Keratinocyte (primary cell): ENCODE data around the gene ACBD6. TPM values are rescaled to one million over a fixed set of nuclear protein-coding genes. Genes with fewer than 3 reads are reported as not detected.

Experiments
- DNase-seq: peaks from one replicate; pipeline ENCODE4 v3.0.0-alpha.2; 2011; ENCODE audit warnings: low read depth, missing footprints, low spot score
- FAIRE-seq: peaks from 2 replicates; lab custom pipeline; 2011; peaks lifted over from hg19 to GRCh38; lab: Jason Lieb, UNC
- H2AFZ ChIP-seq: 2 replicates; pipeline ENCODE4 v1.6.0; 2012; ENCODE audit warnings: low read length, control low read depth, inconsistent platforms; ENCODE audit not compliant: control insufficient read depth
- H3K27ac ChIP-seq: 2 replicates; pipeline ENCODE4 v1.5.1; 2011; ENCODE audit warnings: low read length; ENCODE audit not compliant: control insufficient read depth, insufficient read depth
- H3K27me3 ChIP-seq: 3 replicates; pipeline ENCODE4 v1.6.0; 2011; ENCODE audit warnings: low read length; ENCODE audit not compliant: control insufficient read depth, insufficient read depth; ENCODE audit errors: extremely low read depth
- H3K36me3 ChIP-seq, 2 experiments: 2 replicates in 1 of 2; 3 replicates in 1 of 2; pipeline ENCODE4 v1.5.1; 2011; ENCODE audit warnings: low read length in 2 of 2, mild to moderate bottlenecking in 1 of 2; ENCODE audit not compliant: control insufficient read depth in 2 of 2, insufficient read depth in 2 of 2; ENCODE audit errors: extremely low read depth in 1 of 2
- H3K4me1 ChIP-seq: 3 replicates; pipeline ENCODE4 v1.5.1; 2011; ENCODE audit warnings: low read length; ENCODE audit not compliant: control insufficient read depth, insufficient read depth; ENCODE audit errors: extremely low read depth
- H3K4me2 ChIP-seq: 3 replicates; pipeline ENCODE4 v1.6.0; 2011; ENCODE audit warnings: low read depth, low read length; ENCODE audit not compliant: control insufficient read depth, insufficient read depth; ENCODE audit errors: extremely low read depth
- H3K4me3 ChIP-seq, 3 experiments: fragments of 200-600 bp in 1 of 3; sonication (generic) in 1 of 3; 2 replicates in 2 of 3; 3 replicates in 1 of 3; pipeline ENCODE4 v1.5.1; 2011 to 2016; ENCODE audit warnings: low read length in 3 of 3, mild to moderate bottlenecking in 3 of 3, control low read depth in 2 of 3, inconsistent platforms in 1 of 3, low read depth in 1 of 3, mixed read lengths in 1 of 3, mixed run types in 1 of 3, moderate library complexity in 1 of 3; ENCODE audit not compliant: control insufficient read depth in 2 of 3, insufficient read depth in 2 of 3; ENCODE audit errors: extremely low read depth in 1 of 3
- H3K79me2 ChIP-seq: 2 replicates; pipeline ENCODE4 v1.6.0; 2012; ENCODE audit warnings: low read length; ENCODE audit not compliant: control insufficient read depth, insufficient read depth
- H3K9ac ChIP-seq: 3 replicates; pipeline ENCODE4 v1.6.0; 2011; ENCODE audit warnings: low read length; ENCODE audit not compliant: control insufficient read depth, insufficient read depth; ENCODE audit errors: extremely low read depth
- H3K9me1 ChIP-seq: 3 replicates; pipeline ENCODE4 v1.6.0; 2011; ENCODE audit warnings: low read length; ENCODE audit not compliant: control insufficient read depth, insufficient read depth; ENCODE audit errors: extremely low read depth
- H3K9me3 ChIP-seq: 2 replicates; pipeline ENCODE4 v1.5.1; 2012; ENCODE audit warnings: low read depth, low read length; ENCODE audit not compliant: control insufficient read depth
- H4K20me1 ChIP-seq: 3 replicates; pipeline ENCODE4 v1.6.0; 2011; ENCODE audit warnings: low read length; ENCODE audit not compliant: control insufficient read depth, insufficient read depth; ENCODE audit errors: extremely low read depth
- CTCF ChIP-seq, 3 experiments: IDR thresholded peaks in 1 of 3; conservative IDR thresholded peaks in 1 of 3; optimal IDR thresholded peaks in 1 of 3; 2 replicates in 2 of 3; 3 replicates in 1 of 3; pipeline versions ENCODE3 to v1.5.1; 2011; ENCODE audit warnings: low read length in 3 of 3, mild to moderate bottlenecking in 3 of 3, moderate library complexity in 2 of 3, control low read depth in 1 of 3, inconsistent platforms in 1 of 3; ENCODE audit not compliant: insufficient read depth in 2 of 3; ENCODE audit errors: extremely low read depth in 1 of 3
- EZH2 ChIP-seq: IDR thresholded peaks from one replicate; pipeline ENCODE4 v1.6.1; 2012; ENCODE audit warnings: inconsistent platforms, mild to moderate bottlenecking, low read length, moderate library complexity
- dilution Hi-C: fragments of 300-500 bp; cut with MboI; formaldehyde crosslinking; loops from one replicate; pipeline ENCODE4 v1.7.0; 2020; ENCODE audit warnings: low sequenced_read_pairs; ENCODE audit not compliant: extremely low pct_ligation_motif_present
- polyA plus RNA-seq, 5 experiments: library from polyadenylated mRNA; depleted of rRNA in 3 of 5; stranded (reverse) in 3 of 5; stranded (forward) in 1 of 5; unstranded in 1 of 5; fragments of >200 nt; gene quantifications; 1 replicate in 1 of 5; 2 replicates in 3 of 5; 3 replicates in 1 of 5; pipeline versions ENCODE4 v1.2.1 to v1.2.3, GENCODE V29; 2011 to 2012; ENCODE audit warnings: missing spikeins in 2 of 5, low read depth in 1 of 5, low replicate concordance in 1 of 5

The ACBD6 gene
- polyA plus RNA-seq, 1 donor (not counting 4 experiments of a cell fraction or from before 2014, with no cell fraction given) = 47.5 TPM

GRCh38 chr1:180250499-180250770 lies 251.9 kb downstream of the ACBD6 start:
- dilution Hi-C loops = no loop called here
- no peak for FAIRE-seq
- H3K36me3 ChIP-seq = no peaks in the 10 kb centered on the region

GRCh38 chr1:180249725-180250498 lies 252.5 kb downstream of the ACBD6 start:
- no peak overlapping the region for H3K4me3 ChIP-seq
- H3K36me3 ChIP-seq = no peaks in the 10 kb centered on the region
- H3K4me2 ChIP-seq = no peak overlapping the region
- no peaks in the 10 kb centered on the region for H3K9me3 ChIP-seq
- H3K27ac ChIP-seq = no peak overlapping the region
- H2AFZ ChIP-seq = no peak overlapping the region
- no peaks in the 10 kb centered on the region for H3K79me2 ChIP-seq
- no peaks in the 10 kb centered on the region for H3K4me1 ChIP-seq
- no peaks in the 10 kb centered on the region for H4K20me1 ChIP-seq
- DNase-seq (no peak), FAIRE-seq (no peak)
- TF ChIP-seq EZH2 (no peak), CTCF (optimal IDR thresholded peaks at IDR 0.05 in 1 of 3, IDR thresholded peaks at IDR 0.05 in 1 of 3, conservative IDR thresholded peaks at IDR 0.05 in 1 of 3; ENCODE audit: extremely low read depth in 1 of 3, insufficient read depth in 2 of 3, low read length in 3 of 3) (no peak)
- H3K27me3 ChIP-seq = peaks cover 9% of the 10 kb centered on the region
- H3K9me1 ChIP-seq = no peaks in the 10 kb centered on the region
- H3K9ac ChIP-seq = no peak overlapping the region
- dilution Hi-C loops = no loop called here

More at GRCh38 chr1:180250499-180250770, 251.9 kb downstream of the ACBD6 start:
- Histone ChIP-seq H3K4me3 (no peak overlapping the region), H4K20me1 (no peaks in the 10 kb centered on the region), H3K27me3 (peaks cover 9% of the 10 kb centered on the region), H3K4me1 (no peaks in the 10 kb centered on the region), H2AFZ (no peak overlapping the region), H3K4me2 (no peak overlapping the region), H3K27ac (no peak overlapping the region), H3K9me3 (no peaks in the 10 kb centered on the region), H3K79me2 (no peaks in the 10 kb centered on the region), H3K9me1 (no peaks in the 10 kb centered on the region), H3K9ac (no peak overlapping the region)
- no peak for DNase-seq
- TF ChIP-seq EZH2 = no peak
- no peak for TF ChIP-seq CTCF (optimal IDR thresholded peaks at IDR 0.05 in 1 of 3, IDR thresholded peaks at IDR 0.05 in 1 of 3, conservative IDR thresholded peaks at IDR 0.05 in 1 of 3; ENCODE audit: extremely low read depth in 1 of 3, insufficient read depth in 2 of 3, low read length in 3 of 3)
